Endothelial cell of umbilical vein (primary cell): ENCODE measurements around the gene NCOA6. TPM values are rescaled to one million over a fixed set of nuclear protein-coding genes. Genes with fewer than 3 reads are reported as not detected.

Experiments used
- BruUV-seq: library from RNA; stranded (reverse); fragments of 400-500 nt; replicated peaks from 2 replicates; lab custom pipeline; 2021; lab: Mats Ljungman, UMichigan
- CTCF ChIA-PET: fragments of 300-600, 350-600 bp; sonication (Branson Sonifier 250); formaldehyde crosslinking; loops from one replicate; lab custom pipeline; 2021; ENCODE audit warnings: antibody characterized with exemption, inconsistent platforms; lab: Charles Lee
- POLR2A ChIA-PET: fragments of 300-600, 350-600 bp; sonication (Branson Sonifier 250); formaldehyde crosslinking; loops from one replicate; lab custom pipeline; 2021; ENCODE audit warnings: antibody characterized with exemption, inconsistent platforms; lab: Charles Lee
- DNase-seq: peaks from one replicate; pipeline ENCODE4 v3.0.0-alpha.2; 2011; ENCODE audit warnings: low read depth, low spot score
- FAIRE-seq: peaks from 2 replicates; lab custom pipeline; 2011; peaks lifted over from hg19 to GRCh38; lab: Jason Lieb, UNC
- H2AFZ ChIP-seq: 2 replicates; pipeline ENCODE4 v1.6.0; 2012; ENCODE audit warnings: low read depth, low read length, control low read depth, inconsistent platforms
- H3K27ac ChIP-seq: 2 replicates; pipeline ENCODE4 v1.5.1; 2011; ENCODE audit warnings: low read depth, mild to moderate bottlenecking, control low read depth, low read length, moderate library complexity; ENCODE audit not compliant: insufficient read depth
- H3K27me3 ChIP-seq, 2 experiments: 2 replicates each; pipeline versions ENCODE4 v1.6.0 to v1.6.1; 2011; ENCODE audit warnings: low read length in 2 of 2, mixed read lengths in 1 of 2; ENCODE audit not compliant: control insufficient read depth in 2 of 2, insufficient read depth in 2 of 2
- H3K36me3 ChIP-seq, 2 experiments: 2 replicates in 1 of 2; 3 replicates in 1 of 2; pipeline ENCODE4 v1.5.1; 2011; ENCODE audit warnings: low read length in 2 of 2, mild to moderate bottlenecking in 1 of 2, moderate library complexity in 1 of 2; ENCODE audit not compliant: control insufficient read depth in 2 of 2, insufficient read depth in 2 of 2; ENCODE audit errors: extremely low read depth in 1 of 2
- H3K4me1 ChIP-seq: 3 replicates; pipeline ENCODE4 v1.5.1; 2011; ENCODE audit warnings: mild to moderate bottlenecking, low read length; ENCODE audit not compliant: control insufficient read depth, insufficient read depth; ENCODE audit errors: extremely low read depth
- H3K4me2 ChIP-seq: 2 replicates; pipeline ENCODE4 v1.6.1; 2011; ENCODE audit warnings: low read length, control low read depth, mixed read lengths; ENCODE audit not compliant: insufficient read depth
- H3K4me3 ChIP-seq, 3 experiments: fragments of 200-600 bp in 1 of 3; sonication (generic), shearing (Covaris generic) in 1 of 3; replicated peaks in 1 of 3; 2 replicates each; pipeline ENCODE4 v1.5.1; 2011 to 2016; ENCODE audit warnings: control low read depth in 3 of 3, low read length in 3 of 3, mild to moderate bottlenecking in 2 of 3, inconsistent platforms in 1 of 3, low read depth in 1 of 3, moderate library complexity in 1 of 3; ENCODE audit not compliant: insufficient read depth in 1 of 3
- H3K79me2 ChIP-seq: 2 replicates; pipeline ENCODE4 v1.6.0; 2012; ENCODE audit warnings: low read length, inconsistent platforms; ENCODE audit not compliant: control insufficient read depth, insufficient read depth
- H3K9ac ChIP-seq: replicated peaks from 2 replicates; pipeline ENCODE3; 2011; ENCODE audit warnings: low read length, control low read depth; ENCODE audit not compliant: insufficient read depth; ENCODE audit errors: extremely low read depth
- H3K9me1 ChIP-seq: replicated peaks from 3 replicates; pipeline ENCODE4 v1.6.0; 2011; ENCODE audit warnings: mild to moderate bottlenecking, low read length; ENCODE audit not compliant: control insufficient read depth, insufficient read depth; ENCODE audit errors: extremely low read depth
- H3K9me3 ChIP-seq: replicated peaks from 2 replicates; pipeline ENCODE4 v1.5.1; 2012; ENCODE audit warnings: low read length, inconsistent platforms; ENCODE audit not compliant: control insufficient read depth, insufficient read depth
- H4K20me1 ChIP-seq: replicated peaks from 2 replicates; pipeline ENCODE3; 2011; ENCODE audit warnings: mild to moderate bottlenecking, low read length; ENCODE audit not compliant: control insufficient read depth, insufficient read depth; ENCODE audit errors: extremely low read depth
- CTCF ChIP-seq, 2 donors: IDR thresholded peaks; 1 replicate in 1 of 2; 2 replicates in 1 of 2; pipeline ENCODE4 v1.5.1; 2011; ENCODE audit warnings: low read length in 2 of 2, mild to moderate bottlenecking in 2 of 2, moderate library complexity in 2 of 2, control low read depth in 1 of 2, inconsistent platforms in 1 of 2, low read depth in 1 of 2; ENCODE audit not compliant: insufficient read depth in 1 of 2; ENCODE audit errors: extremely low read depth in 1 of 2
- EZH2 ChIP-seq: IDR thresholded peaks from 2 replicates; pipeline ENCODE4 v1.6.1; 2012; ENCODE audit warnings: borderline replicate concordance, low read depth, mild to moderate bottlenecking, moderate library complexity, low read length, inconsistent platforms; ENCODE audit not compliant: severe bottlenecking
- FOS ChIP-seq: IDR thresholded peaks from 2 replicates; pipeline ENCODE4 v1.6.1; 2011; ENCODE audit warnings: mild to moderate bottlenecking, low read length, moderate library complexity, borderline replicate concordance; ENCODE audit not compliant: insufficient read depth
- GATA2 ChIP-seq: IDR thresholded peaks from 2 replicates; pipeline ENCODE4 v1.7.0; 2011; ENCODE audit warnings: low read depth, mild to moderate bottlenecking, moderate library complexity, mixed read lengths, low read length; ENCODE audit not compliant: insufficient read length, insufficient read depth
- JUN ChIP-seq: IDR thresholded peaks from 2 replicates; pipeline ENCODE4 v1.6.1; 2011; ENCODE audit warnings: borderline replicate concordance, low read depth; ENCODE audit not compliant: insufficient read length, insufficient read depth
- MAX ChIP-seq: IDR thresholded peaks from 2 replicates; pipeline ENCODE4 v1.6.1; 2011; ENCODE audit not compliant: insufficient read depth, insufficient read length
- MYC ChIP-seq: IDR thresholded peaks from one replicate; pipeline ENCODE4 v1.6.1; 2011; ENCODE audit warnings: mild to moderate bottlenecking, low read depth, low read length
- POLR2A ChIP-seq: IDR thresholded peaks from 2 replicates; pipeline ENCODE4 v1.6.1; 2012; ENCODE audit warnings: low read depth, mild to moderate bottlenecking, control low read depth, low read length
- POLR2AphosphoS5 ChIP-seq: IDR thresholded peaks from 2 replicates; pipeline ENCODE4 v1.6.1; 2012; ENCODE audit warnings: low read depth, mild to moderate bottlenecking, control low read depth, low read length, moderate library complexity; ENCODE audit not compliant: insufficient read depth
- dilution Hi-C: fragments of 300-500 bp; cut with MboI; formaldehyde crosslinking; loops from one replicate; pipeline ENCODE4 v1.15.0; 2019; ENCODE audit warnings: low sequenced_read_pairs; ENCODE audit not compliant: extremely low pct_ligation_motif_present
- intact Hi-C: fragments of 100-400 bp; cut with micrococcal nuclease; formaldehyde crosslinking; loops from one replicate; pipeline ENCODE4 v1.10.0; 2022
- polyA plus RNA-seq, 4 experiments: library from polyadenylated mRNA; depleted of rRNA in 3 of 4; stranded (reverse) in 3 of 4; unstranded in 1 of 4; fragments of >200 nt; gene quantifications; 2 replicates each; pipeline versions ENCODE4 v1.2.1 to v1.2.3, GENCODE V29; 2011 to 2012; ENCODE audit warnings: missing spikeins in 1 of 4
- total RNA-seq: library from RNA; stranded (reverse); gene quantifications from 2 replicates; pipeline ENCODE4 v1.2.3, GENCODE V29; 2021

Gene NCOA6
- total and polyA plus RNA-seq, 2 donors (not counting 3 experiments of a cell fraction or from before 2014, with no cell fraction given): 16.9 to 26.7 TPM

- dilution Hi-C loops: no loop called here
- CTCF ChIA-PET: no interaction called here
- no peak for TF ChIP-seq CTCF (IDR thresholded peaks at IDR 0.05; ENCODE audit: extremely low read depth in 1 of 2, insufficient read depth in 1 of 2, low read depth in 1 of 2, low read length in 2 of 2)
- TF ChIP-seq POLR2A: no peak
- TF ChIP-seq MAX: no peak
- no peak for TF ChIP-seq EZH2
- TF ChIP-seq GATA2: no peak
- TF ChIP-seq POLR2AphosphoS5: no peak
- no peak for TF ChIP-seq JUN
- no peak for TF ChIP-seq FOS
- TF ChIP-seq MYC: no peak
- Histone ChIP-seq H3K4me2 (no peak overlapping the region), H2AFZ (no peak overlapping the region), H4K20me1 (no peaks in the 10 kb centered on the region), H3K27ac (no peak overlapping the region), H3K36me3 (no peaks in the 10 kb centered on the region), H3K4me1 (no peaks in the 10 kb centered on the region), H3K79me2 (no peaks in the 10 kb centered on the region), H3K9ac (no peak overlapping the region), H3K27me3 (peaks cover 0 to 2% of the 10 kb centered on the region in 2 experiments), H3K9me3 (no peaks in the 10 kb centered on the region), H3K4me3 (no peak overlapping the region), H3K9me1 (no peaks in the 10 kb centered on the region)
- no TSS peak for BruUV-seq
- POLR2A ChIA-PET: no interaction called here
- DNase-seq (no peak), FAIRE-seq (no peak)
- intact Hi-C loops: no loop called here
Measured at GRCh38 chr20:34850969-34851368, 25.5 kb upstream of the NCOA6 start.
